Measurements from ENCODE around the gene AZGP1.

- no peak for TF ChIP-seq TARDBP (IDR thresholded peaks at IDR 0.05)
- no peak for TF ChIP-seq SP1 (IDR thresholded peaks at IDR 0.05)
- TF ChIP-seq PKNOX1 (IDR thresholded peaks at IDR 0.05), result no peak
- no peak for TF ChIP-seq ELF4 (IDR thresholded peaks at IDR 0.05)
These were observed 22.2 kb downstream of the AZGP1 start for GRCh38 chr7:99953649-99954048.
